ENCODE measurements around the gene JAZF1. TPM values are rescaled to one million over a fixed set of nuclear protein-coding genes. Genes with fewer than 3 reads are reported as not detected.

JAZF1 gene
- total RNA-seq, 4 donors from 2014 or later: 29.3 to 33.8 (median 30.1) TPM

GRCh38 chr7:28005075-28005846, 175.3 kb downstream of the JAZF1 start:
- Histone ChIP-seq H3K4me3 (no peak overlapping the region), H3K27me3 (no peaks in the 10 kb centered on the region), H3K36me3 (no peaks in the 10 kb centered on the region), H3K4me1 (peaks cover 10 to 28% (median 20%) of the 10 kb centered on the region in 4 donors), H3K9me3 (no peaks in the 10 kb centered on the region), H3K27ac (replicated peaks in 1 of 4) (no peak overlapping the region)
- no peak for DNase-seq (ENCODE audit: extremely low spot score)
- intact Hi-C loops (cut with DNase I): no loop called here
- TF ChIP-seq POLR2A (IDR thresholded peaks at IDR 0.05; ENCODE audit: low read depth): no peak
- no peak for TF ChIP-seq EP300 (IDR thresholded peaks at IDR 0.05)
- no peak for TF ChIP-seq POLR2AphosphoS5 (IDR thresholded peaks at IDR 0.05)
- TF ChIP-seq, protein P1, sequence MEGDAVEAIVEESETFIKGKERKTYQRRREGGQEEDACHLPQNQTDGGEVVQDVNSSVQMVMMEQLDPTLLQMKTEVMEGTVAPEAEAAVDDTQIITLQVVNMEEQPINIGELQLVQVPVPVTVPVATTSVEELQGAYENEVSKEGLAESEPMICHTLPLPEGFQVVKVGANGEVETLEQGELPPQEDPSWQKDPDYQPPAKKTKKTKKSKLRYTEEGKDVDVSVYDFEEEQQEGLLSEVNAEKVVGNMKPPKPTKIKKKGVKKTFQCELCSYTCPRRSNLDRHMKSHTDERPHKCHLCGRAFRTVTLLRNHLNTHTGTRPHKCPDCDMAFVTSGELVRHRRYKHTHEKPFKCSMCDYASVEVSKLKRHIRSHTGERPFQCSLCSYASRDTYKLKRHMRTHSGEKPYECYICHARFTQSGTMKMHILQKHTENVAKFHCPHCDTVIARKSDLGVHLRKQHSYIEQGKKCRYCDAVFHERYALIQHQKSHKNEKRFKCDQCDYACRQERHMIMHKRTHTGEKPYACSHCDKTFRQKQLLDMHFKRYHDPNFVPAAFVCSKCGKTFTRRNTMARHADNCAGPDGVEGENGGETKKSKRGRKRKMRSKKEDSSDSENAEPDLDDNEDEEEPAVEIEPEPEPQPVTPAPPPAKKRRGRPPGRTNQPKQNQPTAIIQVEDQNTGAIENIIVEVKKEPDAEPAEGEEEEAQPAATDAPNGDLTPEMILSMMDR (IDR thresholded peaks at IDR 0.05): no peak
- 68% methylated on average over 7 of the region's 7 CpGs for WGBS

DNA sequence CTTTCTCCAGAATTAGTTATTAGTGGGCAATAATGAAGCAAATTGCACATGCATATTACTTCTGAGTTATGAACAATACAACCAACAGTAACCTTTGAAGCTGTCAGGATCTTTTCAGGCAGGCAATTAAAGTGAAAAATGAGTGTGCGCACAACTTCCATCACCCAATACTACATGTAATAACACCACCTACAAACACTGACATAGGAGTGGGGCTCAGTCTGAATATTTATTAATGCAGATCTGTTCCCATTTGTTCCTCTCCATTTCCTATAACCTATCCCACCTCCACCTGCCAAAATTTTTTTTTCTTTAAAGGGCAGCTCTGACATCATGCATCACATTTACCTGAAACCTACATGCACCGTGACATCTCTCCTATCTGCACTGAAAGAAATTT, 177.2 kb downstream of the JAZF1 start:
- 96% methylated on average over 2 of the region's 2 CpGs for WGBS
- Histone ChIP-seq H3K9me3 (no peaks in the 10 kb centered on the region), H3K4me3 (no peak overlapping the region), H3K36me3 (no peaks in the 10 kb centered on the region), H3K27me3 (no peaks in the 10 kb centered on the region), H3K4me1 (peaks cover 17 to 41% (median 29%) of the 10 kb centered on the region in 4 donors), H3K27ac (replicated peaks in 1 of 4) (no peak overlapping the region)
- intact Hi-C loops (cut with DNase I): no loop called here
- no peak for TF ChIP-seq EP300 (IDR thresholded peaks at IDR 0.05)
- TF ChIP-seq, protein P1 (IDR thresholded peaks at IDR 0.05): no peak
- DNase-seq (ENCODE audit: extremely low spot score): no peak

DNA sequence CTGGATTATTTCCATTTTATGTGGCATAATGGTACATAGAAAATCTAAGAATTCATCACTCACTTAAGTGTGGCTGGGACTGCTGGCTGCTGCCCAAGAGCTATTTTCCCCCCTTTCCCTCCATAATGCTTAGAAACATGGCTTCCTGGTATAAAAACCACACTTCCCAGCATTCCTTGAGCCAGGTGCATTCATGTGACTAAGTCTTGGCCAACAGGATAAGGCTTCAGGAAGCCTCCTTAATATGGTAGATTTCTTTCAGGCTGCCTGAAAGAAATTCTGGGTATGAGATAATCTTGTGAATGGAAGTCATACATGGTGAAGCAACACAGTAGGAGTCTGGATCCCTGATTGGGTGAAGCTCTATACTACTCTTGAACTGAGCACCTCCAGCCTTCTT, 178.0 kb downstream of the JAZF1 start:
- TF ChIP-seq EP300 (IDR thresholded peaks at IDR 0.05) (no peak), POLR2AphosphoS5 (IDR thresholded peaks at IDR 0.05) (no peak), POLR2A (IDR thresholded peaks at IDR 0.05; ENCODE audit: low read depth) (no peak)
- TF ChIP-seq, protein P1 (IDR thresholded peaks at IDR 0.05): no peak
- Histone ChIP-seq H3K27ac (replicated peaks in 1 of 4) (no peak overlapping the region), H3K9me3 (no peaks in the 10 kb centered on the region), H3K27me3 (no peaks in the 10 kb centered on the region), H3K36me3 (no peaks in the 10 kb centered on the region), H3K4me1 (peaks cover 17 to 47% (median 35%) of the 10 kb centered on the region in 4 donors), H3K4me3 (no peak overlapping the region)
- no peak for DNase-seq (ENCODE audit: extremely low spot score)
- intact Hi-C loops (cut with DNase I): no loop called here

- no peaks in the 10 kb centered on the region for H3K36me3 ChIP-seq
- TF ChIP-seq EP300 (IDR thresholded peaks at IDR 0.05) (no peak), POLR2A (IDR thresholded peaks at IDR 0.05; ENCODE audit: low read depth) (no peak), POLR2AphosphoS5 (IDR thresholded peaks at IDR 0.05) (no peak)
- TF ChIP-seq, protein P1 (IDR thresholded peaks at IDR 0.05): no peak
- peaks cover 17 to 47% (median 36%) of the 10 kb centered on the region in 4 donors for H3K4me1 ChIP-seq
- H3K27me3 ChIP-seq: no peaks in the 10 kb centered on the region
- no peak overlapping the region for H3K27ac ChIP-seq (replicated peaks in 1 of 4)
- no peaks in the 10 kb centered on the region for H3K9me3 ChIP-seq
- no peak overlapping the region for H3K4me3 ChIP-seq
- intact Hi-C loops (cut with DNase I): no loop called here
- no peak for DNase-seq (ENCODE audit: extremely low spot score)
Measured at GRCh38 chr7:28001896-28002295, 178.7 kb downstream of the JAZF1 start.

GRCh38 chr7:27999829-28000228, 180.8 kb downstream of the JAZF1 start:
- no peak for DNase-seq (ENCODE audit: extremely low spot score)
- Histone ChIP-seq H3K27ac (replicated peaks in 1 of 4) (no peak overlapping the region), H3K4me1 (peaks cover 11 to 36% (median 30%) of the 10 kb centered on the region in 4 donors), H3K27me3 (no peaks in the 10 kb centered on the region), H3K4me3 (no peak overlapping the region), H3K9me3 (no peaks in the 10 kb centered on the region), H3K36me3 (no peaks in the 10 kb centered on the region)
- TF ChIP-seq EP300 (IDR thresholded peaks at IDR 0.05): no peak
- no peak for TF ChIP-seq POLR2AphosphoS5 (IDR thresholded peaks at IDR 0.05)
- TF ChIP-seq POLR2A (IDR thresholded peaks at IDR 0.05; ENCODE audit: low read depth): no peak
- TF ChIP-seq, protein P1 (IDR thresholded peaks at IDR 0.05): no peak
- intact Hi-C loops (cut with DNase I): no loop called here
- WGBS: 93% methylated on average over 3 of the region's 3 CpGs
